HG03095 (cell line): ENCODE results near the gene COX10.
"Not testable (repeated sequence)": the region's sequence is repeated elsewhere in the genome, so short reads cannot be mapped to it uniquely, and the experiment has no call there.

ENCODE experiments used
- ATAC-seq: cut with Tn5 transposase; IDR thresholded peaks from one replicate; pipeline ENCODE4 v1.9.1; 2021; ENCODE audit warnings: moderate library complexity; ENCODE audit not compliant: unreplicated experiment

The COX10 gene

DNA sequence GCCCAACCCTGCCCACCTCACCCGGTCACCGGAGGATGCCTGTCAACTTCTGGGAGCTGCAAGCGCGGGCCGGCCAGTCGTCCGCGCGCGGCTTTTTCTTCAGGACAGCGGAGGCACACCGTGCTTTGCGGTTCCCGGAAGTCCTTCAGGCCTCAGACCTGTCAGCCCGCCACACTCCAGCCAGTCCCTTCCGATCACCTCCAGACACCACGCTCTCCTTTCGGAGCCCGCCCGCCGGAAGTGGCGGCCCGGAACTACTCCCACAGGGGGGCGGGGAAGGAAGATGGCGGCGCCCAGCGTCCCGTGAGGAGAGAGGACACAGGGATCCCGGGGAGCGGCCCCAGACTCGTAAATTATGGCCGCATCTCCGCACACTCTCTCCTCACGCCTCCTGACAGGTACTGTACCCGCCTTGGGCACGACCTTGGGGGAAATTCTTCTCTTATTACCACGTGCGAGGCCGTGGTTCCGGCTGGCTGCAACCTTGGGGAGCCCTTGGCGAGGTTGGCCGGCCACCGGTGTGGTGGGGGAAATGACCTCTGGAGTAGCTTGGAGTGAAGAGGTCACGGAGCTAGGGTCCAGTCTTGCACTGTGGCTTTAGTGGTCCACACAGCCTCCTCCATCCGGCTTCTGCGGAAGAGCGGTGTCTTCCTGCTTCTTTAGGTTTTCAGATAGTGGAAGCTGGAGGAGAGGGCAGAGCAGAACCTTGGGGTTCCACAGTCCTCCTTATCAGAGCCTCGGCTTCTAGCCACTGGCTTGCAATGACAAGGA is at the start of gene COX10:
COX10 (plus strand) TSS at position 254 of the 771 bp plus-strand sequence; CDS start at position 356, 102 bp downstream.
- peak; percentile 99 for ATAC-seq

DNA sequence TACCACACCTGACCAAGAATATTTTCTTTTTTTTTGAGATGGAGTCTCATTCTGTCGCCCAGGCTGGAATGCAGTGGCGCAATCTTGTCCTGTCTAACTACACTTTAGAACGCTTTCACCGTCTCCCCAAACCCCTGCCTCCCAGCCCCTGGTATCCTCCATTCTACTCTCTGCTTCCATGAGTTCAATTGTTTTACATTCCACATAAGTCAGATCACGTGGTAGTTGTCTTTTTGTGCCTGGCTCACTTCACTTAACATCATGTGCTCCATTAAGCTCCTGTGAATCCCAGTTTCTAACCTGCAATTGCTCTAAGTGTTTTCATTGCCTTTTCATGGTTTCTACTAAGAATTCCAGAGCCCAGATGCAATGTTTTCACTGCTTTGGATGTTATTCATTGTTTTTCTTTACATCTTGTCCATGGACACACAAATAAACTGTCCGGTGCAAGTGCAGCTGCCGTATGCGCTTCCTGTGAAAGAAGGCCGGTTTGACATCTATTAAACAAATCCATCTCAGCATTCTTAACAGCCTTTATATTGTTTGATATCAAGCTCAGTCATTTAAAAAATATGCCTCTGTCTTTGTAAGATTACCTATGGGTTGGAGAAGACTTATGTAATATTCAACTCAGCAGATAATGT is 47.5 kb upstream of the COX10 start:
- ATAC-seq, result not testable (repeated sequence)

DNA sequence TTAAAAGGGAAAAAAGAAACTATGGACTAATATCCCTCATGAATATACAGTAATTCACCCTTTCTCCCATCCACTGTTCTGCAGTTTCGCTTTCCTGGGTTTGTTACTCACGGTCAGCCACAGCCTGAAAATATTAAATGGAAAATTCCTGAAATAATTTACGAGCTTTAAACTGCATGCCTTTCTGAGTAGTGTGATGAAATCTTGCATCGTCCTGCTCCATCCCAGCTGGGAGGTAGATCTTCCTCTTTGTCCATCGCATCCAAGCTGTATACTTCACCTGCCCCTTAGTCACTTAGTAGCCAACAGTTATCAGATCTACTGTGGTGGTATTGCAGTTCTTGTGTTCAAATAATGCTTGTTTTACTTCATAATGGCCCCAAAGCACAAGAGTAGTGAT is 39.5 kb upstream of the COX10 start:
- not testable (repeated sequence) for ATAC-seq

DNA sequence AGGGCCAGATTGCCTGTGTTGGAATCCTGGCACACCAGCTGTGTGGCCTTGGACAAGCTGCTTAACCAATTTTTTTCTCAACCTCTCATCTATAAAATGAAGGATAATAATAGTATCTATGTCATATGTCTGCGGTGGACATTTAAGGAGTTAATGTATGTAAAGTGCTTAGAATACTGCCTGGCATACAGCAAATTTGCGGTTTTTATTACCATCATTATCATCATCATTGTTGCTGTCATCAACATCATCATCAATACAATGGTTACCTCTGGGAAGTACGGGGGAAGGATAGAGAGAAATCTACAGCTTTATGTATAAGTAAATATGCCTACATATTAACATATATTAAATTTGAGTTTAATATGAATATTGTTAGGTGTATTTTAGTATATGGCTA is 37.1 kb upstream of the COX10 start:
- ATAC-seq, result no peak

DNA sequence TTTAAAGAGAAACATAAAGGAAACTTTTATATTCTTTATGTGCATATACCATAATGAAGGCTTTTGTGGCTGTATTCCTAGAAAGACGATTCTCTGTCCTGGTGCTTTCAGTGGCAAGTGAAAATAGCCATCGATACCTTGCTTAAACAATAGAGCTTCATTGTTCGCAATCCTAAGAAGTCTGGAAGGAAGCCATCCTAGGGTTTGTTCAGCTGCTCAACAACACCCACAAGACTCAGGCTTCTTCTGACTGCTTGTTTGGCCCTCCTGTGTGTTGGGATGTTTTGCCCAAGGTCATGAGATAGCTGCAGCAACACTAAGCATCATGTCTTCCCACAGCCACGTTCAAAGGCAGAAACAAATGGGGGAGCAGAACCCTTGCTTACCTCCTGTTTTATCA is 36.1 kb upstream of the COX10 start:
- ATAC-seq, result no peak

DNA sequence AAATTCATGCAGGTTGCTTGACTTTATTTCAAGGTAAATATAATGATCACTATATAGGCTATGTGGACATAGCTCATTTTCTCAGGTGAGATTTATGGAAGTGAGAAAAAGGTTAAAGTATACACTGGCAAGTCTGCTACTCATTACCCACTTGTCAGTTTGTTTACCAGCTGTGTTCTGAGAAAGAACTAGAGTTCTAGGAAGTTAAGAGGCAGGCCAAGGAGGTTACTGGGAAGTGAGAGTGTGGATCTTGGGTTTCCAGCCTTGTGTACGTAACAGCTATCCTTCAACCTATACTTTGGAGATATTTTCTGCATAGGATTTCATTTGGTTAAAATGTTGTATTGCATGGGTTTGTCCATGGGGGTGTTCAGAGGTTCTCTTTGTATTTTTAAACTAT is 31.9 kb upstream of the COX10 start:
- no peak for ATAC-seq

DNA sequence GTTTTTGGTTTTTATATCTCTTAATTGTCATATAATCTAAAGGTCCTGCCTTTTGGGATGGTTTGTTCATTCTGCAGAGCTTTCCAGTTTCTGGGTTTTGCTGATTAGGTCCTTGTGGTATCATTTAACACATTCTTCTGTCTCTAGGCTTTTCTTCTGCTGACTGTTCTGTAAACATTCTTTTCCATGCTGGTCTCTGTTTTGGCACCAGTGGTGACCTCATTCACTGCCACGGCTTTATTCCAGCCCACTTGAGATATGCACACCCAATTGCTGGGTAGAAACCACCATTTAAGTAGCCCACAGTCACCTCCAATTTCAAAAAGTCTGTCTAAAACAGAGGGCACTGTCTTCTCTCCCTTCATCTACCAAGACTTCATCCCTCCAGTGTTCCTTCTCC is 31.1 kb upstream of the COX10 start:
- no peak for ATAC-seq

DNA sequence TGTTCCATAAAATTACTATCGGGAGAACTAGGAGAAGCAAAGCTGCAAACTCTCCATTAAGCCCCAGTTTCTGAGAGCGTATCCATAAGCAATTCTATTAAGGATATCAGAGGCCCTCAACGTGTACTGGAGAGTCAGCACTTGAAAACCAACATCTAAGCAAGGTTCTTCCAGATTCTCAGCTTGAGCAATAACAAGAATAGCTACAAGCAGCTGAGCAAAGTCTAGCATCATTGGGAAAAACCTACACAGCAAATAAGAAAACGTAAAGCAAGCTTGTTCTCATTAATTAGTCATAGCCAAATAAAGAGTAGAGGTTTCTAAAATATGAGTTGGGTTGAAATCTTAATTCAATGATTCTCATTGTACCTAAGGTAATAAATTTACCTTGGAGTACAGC is 26.9 kb upstream of the COX10 start:
- no peak for ATAC-seq

DNA sequence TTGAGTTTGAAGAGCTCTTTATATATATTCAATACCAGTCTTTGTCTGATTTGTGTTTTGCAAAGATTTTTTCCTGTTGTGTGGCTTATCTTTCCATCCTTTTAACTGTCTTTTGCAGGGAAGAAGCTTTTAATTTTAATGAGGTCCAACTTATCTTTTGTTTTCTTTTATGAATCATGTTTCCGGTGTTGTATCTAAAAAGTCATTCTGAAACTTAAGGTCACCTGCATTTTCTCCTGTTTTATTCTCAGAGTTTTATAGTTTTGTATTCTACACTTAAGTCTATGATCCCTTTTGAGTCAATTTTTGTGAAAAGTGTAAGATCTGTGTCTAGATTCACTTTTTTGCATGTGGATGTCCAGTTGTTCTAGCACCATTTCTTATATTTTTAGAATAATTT is 24.6 kb upstream of the COX10 start:
- no peak for ATAC-seq

DNA sequence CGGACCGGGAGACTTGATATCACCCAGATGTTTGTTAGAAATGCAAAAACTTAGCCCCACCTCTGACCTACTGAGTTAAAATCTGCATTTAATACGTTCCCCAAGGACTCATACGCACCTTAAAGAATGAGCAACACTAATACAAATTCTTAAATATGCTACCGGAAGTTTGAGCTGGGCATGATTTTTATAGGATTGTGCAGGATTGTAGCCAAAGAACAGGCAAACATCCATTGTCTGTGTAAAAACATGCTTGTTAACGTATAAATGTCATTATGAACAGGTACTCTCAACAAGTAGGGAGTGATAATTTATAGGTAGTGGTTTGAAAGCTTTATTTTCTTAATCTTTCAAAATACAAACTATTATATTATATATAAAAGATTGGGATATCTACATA is 22.3 kb upstream of the COX10 start:
- ATAC-seq, result no peak

DNA sequence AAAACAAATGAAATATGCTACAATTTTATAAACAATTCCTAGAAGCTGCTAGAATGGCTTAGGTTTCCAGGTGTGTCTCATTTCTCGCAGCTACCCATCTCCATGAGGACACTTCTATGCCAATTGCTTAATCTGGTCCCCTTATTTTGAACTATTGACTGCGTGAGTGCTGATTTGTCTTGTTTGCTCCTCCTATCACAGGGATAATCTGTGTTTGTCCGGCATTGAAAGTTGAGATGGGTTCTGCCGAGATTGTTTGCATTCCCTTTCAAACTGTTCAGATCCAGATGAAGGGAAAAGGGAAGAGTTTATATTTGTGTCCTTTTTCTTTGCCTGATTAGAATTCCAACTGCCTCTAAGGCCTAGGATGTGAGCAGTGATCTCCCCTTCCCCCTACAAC is 21.7 kb upstream of the COX10 start:
- no peak for ATAC-seq

DNA sequence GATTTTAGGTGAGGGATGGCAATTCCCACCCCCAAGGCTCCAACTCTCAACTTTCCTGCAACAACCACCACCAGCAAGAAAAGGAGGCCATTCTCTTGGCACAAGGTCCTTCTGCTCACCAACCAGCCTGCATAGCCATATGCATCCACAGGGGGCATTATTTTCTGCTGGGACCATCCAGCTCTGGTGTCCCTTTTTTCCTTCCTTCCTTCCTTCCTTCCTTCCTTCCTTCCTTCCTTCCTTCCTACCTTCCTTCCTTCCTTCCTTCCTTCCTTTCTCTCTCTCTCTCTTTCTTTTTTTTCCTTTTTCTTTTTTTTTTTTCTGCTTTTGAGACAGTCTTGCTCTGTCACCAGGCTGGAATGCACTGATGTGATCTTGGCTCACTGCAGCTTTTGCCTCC is 21.1 kb upstream of the COX10 start:
- ATAC-seq, result no peak

DNA sequence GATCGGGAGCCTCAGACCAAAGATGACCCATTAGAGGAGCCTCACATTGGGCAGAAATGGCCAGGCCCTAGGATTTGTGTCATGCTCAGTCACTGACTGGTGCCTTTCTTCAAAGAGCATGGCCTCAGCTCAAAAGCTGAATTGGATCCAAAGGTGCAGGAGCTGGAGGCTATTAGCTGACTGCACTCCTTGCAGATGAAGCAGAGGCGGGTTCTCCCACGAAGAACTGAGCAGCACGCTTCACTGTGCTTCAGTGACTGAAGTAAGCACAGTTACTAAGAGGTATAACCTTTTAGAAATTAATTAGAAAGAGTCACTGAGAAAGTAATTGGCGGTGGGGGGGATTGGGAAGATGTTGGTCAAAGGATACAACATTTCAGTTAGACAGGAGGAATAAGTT is 18.7 kb upstream of the COX10 start:
- ATAC-seq, result no peak

DNA sequence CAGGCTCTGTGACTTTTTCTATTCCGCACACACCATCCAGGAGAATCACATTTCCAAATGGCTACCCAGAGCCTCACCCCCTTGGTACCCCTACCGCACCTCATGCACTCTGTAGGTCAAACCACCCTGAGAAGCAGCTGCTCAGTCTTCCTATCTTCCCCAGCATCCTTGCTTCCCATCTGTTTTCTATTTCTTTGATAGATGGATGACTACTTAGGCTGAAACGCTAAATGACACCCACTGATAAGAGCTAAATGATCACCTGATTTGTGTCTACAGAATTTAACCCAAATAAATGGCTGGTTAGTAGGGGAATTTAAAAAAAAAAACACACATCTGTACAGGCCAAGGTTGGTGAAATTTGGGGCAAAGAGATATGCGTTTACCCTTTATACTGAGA is 17.6 kb upstream of the COX10 start:
- no peak for ATAC-seq

DNA sequence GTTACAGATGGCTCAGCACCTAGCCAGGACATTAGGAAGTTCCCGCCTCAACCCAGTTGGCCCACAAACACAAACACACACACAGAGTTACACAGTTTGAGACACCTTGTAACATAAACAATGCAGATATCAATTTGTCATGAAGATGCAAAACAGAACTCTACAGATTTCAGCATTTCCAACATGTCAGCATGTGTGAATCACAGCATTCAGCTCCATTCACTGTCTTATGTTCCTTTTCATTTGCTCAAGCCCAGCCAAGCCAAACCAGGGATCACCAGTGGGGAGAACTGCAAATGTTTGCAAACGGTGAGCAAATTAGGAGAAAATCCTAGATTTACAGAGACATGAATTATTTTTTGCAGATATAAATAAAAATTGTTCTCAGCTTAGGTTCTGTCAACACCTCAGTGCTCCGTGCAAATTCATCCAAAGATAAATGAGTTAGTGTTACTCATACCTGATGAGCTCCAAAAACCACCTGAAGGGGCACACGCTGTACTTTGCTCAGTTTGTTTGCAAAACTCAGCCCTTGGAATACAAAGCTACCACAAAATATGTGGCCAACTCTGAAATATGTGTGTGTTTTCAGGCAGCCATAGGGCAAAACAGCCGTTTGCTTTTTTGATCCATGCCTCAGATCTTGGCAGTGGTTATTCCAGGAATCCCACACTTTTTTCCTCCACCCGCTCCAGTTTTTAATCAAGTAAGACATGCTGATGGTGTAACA is 16.3 kb upstream of the COX10 start:
- no peak for ATAC-seq

DNA sequence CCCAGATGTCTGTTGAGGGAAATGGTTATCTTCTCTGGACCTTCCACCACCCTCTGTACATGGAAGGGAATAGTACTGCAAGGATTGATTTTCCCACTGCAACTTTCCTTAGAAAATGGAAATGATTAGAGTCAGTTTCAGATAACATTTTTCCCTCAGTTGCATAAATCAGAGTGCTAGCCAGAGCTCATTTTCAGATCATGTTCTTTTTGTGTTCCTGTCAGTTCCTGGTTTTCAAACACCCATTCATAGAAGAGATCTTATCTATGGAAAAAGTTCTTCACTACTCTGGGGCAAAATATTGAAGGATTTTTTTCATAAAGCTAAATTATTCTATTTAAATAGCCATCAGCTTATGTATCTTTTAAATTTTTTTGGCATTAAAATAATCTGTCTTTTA is 11.7 kb upstream of the COX10 start:
- no peak for ATAC-seq

DNA sequence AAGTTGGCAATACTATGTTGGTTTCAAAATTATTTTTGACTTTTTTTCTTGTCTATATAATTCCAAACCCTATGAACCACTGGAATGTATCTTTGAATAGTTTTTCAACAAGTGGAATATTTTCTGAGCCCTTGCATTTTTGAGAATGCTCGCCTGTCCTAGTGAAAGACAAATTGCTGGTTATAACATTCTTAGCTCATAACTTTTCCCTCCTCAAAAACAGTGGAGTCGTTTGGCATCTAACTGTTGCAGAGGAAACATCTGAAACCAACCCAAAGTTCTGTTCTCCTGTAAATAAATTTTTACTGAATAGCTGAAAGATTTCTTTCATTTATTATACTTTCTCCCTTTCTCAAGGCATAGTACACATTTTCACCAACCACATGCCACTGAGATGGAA is 11.3 kb upstream of the COX10 start:
- no peak for ATAC-seq

DNA sequence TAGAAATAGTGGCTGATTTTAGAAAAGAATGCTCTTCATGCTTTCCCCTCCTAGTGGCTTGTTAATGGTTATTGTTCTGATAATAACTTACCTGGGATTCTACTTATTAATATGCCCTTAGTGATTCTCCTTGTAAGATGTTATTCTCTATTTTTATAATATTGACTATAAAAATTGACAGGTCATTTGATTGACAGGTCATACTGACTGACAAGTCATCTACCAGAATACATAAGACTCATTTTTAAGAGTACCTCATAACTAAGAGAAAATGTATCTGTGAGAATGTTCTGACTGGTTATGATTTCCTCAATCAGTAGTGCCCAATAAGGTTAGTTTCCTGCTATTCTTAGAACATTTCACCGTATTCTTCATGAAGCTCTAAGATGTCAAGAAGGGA is 8.6 kb upstream of the COX10 start:
- ATAC-seq, result no peak

DNA sequence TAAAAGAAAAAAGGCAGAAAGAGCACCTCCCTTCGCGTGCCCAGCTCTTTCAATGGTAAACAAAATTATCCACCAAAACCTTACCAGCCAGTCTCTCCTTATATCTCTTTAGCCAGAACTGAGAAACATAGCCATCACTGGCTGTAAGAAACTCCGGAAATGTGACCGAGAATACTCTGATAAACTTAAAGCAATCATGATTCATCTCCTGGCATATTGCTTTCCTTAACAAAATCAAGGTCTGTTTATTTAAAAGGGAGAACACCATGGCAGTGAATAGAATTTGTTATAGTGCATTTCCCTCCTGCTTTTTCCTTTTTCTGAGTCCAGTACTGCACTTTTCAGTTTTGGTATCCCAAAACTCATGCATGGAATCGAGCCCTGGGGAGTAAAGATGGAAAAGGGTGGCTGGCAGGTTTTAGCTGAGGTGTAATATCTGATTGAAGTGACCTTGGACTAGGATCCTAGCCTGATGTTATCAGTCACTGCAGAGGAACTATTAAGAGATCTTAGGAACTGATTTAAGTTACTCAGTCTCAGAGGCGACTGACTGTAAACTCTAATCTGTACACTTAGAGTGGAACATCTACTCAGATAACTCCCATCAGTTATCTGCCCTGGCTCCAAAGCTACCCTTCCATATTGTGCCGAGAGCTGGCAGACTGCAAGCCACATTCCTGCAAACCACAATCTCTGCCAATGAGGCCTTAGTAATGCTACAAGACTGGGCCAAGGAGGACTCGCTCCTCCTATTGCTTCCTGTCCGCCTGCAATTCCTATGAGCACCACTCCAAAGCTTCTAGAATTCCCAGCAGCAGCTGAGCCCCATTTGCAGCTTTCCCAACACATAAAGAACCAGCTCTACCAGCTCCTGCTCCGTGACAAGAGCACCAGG is 7.4 kb upstream of the COX10 start:
- ATAC-seq, result no peak

DNA sequence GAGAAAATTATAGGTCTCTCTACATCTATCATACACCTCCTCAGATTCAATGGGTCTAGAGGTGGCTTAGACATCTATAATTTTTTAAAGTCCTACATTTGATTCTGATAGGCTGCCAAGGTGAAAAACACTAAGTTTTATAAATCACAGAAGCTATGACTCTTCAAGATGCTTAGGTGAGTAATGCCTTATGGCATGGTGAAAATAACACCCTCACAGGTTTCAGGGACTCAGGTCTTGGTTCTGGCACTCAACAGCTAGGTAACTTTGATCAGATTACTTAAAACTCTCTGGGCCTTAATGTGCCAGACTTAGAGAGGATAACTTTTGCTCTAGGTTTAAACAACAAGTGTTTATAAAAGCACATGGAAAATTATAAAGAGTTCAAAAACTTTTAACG is 2.0 kb upstream of the COX10 start:
- ATAC-seq, result no peak
